Suprapubic skin (tissue), 3 donors: Measurements from ENCODE around the gene MYL9.

Experiments used
- CTCF ChIP-seq, 2 donors: fragments of 200-600 bp in 1 of 2; fragments of 450-650 bp in 1 of 2; sonication (generic) in 1 of 2; IDR thresholded peaks; one replicate each; pipeline ENCODE4 v1.5.1; 2016 to 2019; ENCODE audit warnings: antibody characterized with exemption in 2 of 2, mild to moderate bottlenecking in 1 of 2, moderate library complexity in 1 of 2
- EP300 ChIP-seq: sonication (generic); formaldehyde crosslinking; IDR thresholded peaks from one replicate; pipeline ENCODE4 v1.6.1; 2017; ENCODE audit warnings: antibody characterized with exemption
- POLR2A ChIP-seq, 2 donors: fragments of 450-650 bp; IDR thresholded peaks; one replicate each; pipeline ENCODE4 v1.6.1; 2017; ENCODE audit warnings: antibody characterized with exemption in 2 of 2, mild to moderate bottlenecking in 2 of 2, moderate library complexity in 2 of 2

GRCh38 chr20:36569847-36570429 lies 28.6 kb downstream of the MYL9 start:
- TF ChIP-seq CTCF (IDR thresholded peaks at IDR 0.05) (no peak), POLR2A (IDR thresholded peaks at IDR 0.05) (no peak), EP300 (no peak)
